C4-2B (cell line): ENCODE data around the gene C2CD5.

Source experiments
- CTCF ChIP-seq: fragments of 450-650 bp; conservative IDR thresholded peaks from 2 replicates; pipeline ENCODE4 v1.5.1; 2017; ENCODE audit warnings: mild to moderate bottlenecking
- ZFX ChIP-seq: fragments of 450-650 bp; IDR thresholded peaks from 2 replicates; pipeline ENCODE4 v1.6.1; 2017

- TF ChIP-seq CTCF (no peak), ZFX (no peak)
Observed at GRCh38 chr12:22531205-22531604, 13.1 kb downstream of the C2CD5 start.
